Activated CD8-positive, alpha-beta memory T cell treated with anti-CD3 and anti-CD28 coated beads for 24 hours (primary cell): ENCODE measurements around the gene SLC18A3.

Source experiments
- DNase-seq: peaks from one replicate; pipeline ENCODE4 v3.0.0-alpha.2; 2020

SLC18A3 gene

GRCh38 chr10:49652421-49653272 lies 42.5 kb downstream of the SLC18A3 start:
- no peak for DNase-seq

- DNase-seq: no peak
These were observed 43.3 kb downstream of the SLC18A3 start for GRCh38 chr10:49653273-49653929.

- DNase-seq: no peak
These were observed 44.1 kb downstream of the SLC18A3 start for GRCh38 chr10:49654036-49654693.

- no peak for DNase-seq
These were observed 45.0 kb downstream of the SLC18A3 start for GRCh38 chr10:49655099-49655498.

GRCh38 chr10:49656845-49657493 lies 46.9 kb downstream of the SLC18A3 start:
- DNase-seq: no peak

GRCh38 chr10:49657606-49658005 lies 47.5 kb downstream of the SLC18A3 start:
- no peak for DNase-seq

- DNase-seq: no peak
These were observed 51.2 kb downstream of the SLC18A3 start for GRCh38 chr10:49661140-49661856.
